Endodermal cell (in vitro differentiated cells): ENCODE results near the gene ACADL. TPM values are rescaled to one million over a fixed set of nuclear protein-coding genes. Genes with fewer than 3 reads are reported as not detected.

ENCODE experiments used
- DNase-seq: peaks from one replicate; pipeline ENCODE4 v3.0.0-alpha.2; 2017
- H3K27ac ChIP-seq: 2 replicates; pipeline ENCODE4 v1.5.1; 2013; ENCODE audit warnings: mild to moderate bottlenecking, low read depth, low read length, moderate library complexity
- H3K27me3 ChIP-seq: 2 replicates; pipeline ENCODE4 v1.6.1; 2013; ENCODE audit warnings: mild to moderate bottlenecking, low read length, moderate library complexity; ENCODE audit not compliant: insufficient read depth, control insufficient read depth, poor library complexity, severe bottlenecking
- H3K36me3 ChIP-seq: 2 replicates; pipeline ENCODE4 v1.7.0; 2013; ENCODE audit warnings: mild to moderate bottlenecking, low read length, moderate library complexity; ENCODE audit not compliant: control insufficient read depth, insufficient read depth
- H3K4me1 ChIP-seq: one replicate; pipeline ENCODE4 v1.7.0; 2013; ENCODE audit warnings: low read length; ENCODE audit not compliant: control insufficient read depth, insufficient read depth
- H3K4me3 ChIP-seq: 2 replicates; pipeline ENCODE4 v1.5.1; 2013; ENCODE audit warnings: mild to moderate bottlenecking, low read length, moderate library complexity
- H3K9ac ChIP-seq: 2 replicates; pipeline ENCODE4 v1.6.1; 2013; ENCODE audit warnings: mild to moderate bottlenecking, low read length, moderate library complexity; ENCODE audit not compliant: poor library complexity, severe bottlenecking; ENCODE audit errors: extremely low read depth
- H3K9me3 ChIP-seq: 2 replicates; pipeline ENCODE4 v1.6.1; 2013; ENCODE audit warnings: mild to moderate bottlenecking, low read length, moderate library complexity; ENCODE audit not compliant: control insufficient read depth
- H3K27ac Mint-ChIP-seq: 2 replicates; pipeline ENCODE4 v1.8.0; 2020; ENCODE audit warnings: mixed read lengths
- H3K27me3 Mint-ChIP-seq: 2 replicates; pipeline ENCODE4 v1.8.0; 2021; ENCODE audit warnings: mild to moderate bottlenecking, mixed read lengths; ENCODE audit not compliant: insufficient read depth
- H3K36me3 Mint-ChIP-seq: 2 replicates; pipeline ENCODE4 v1.8.0; 2020; ENCODE audit warnings: low read depth, mixed read lengths
- H3K4me1 Mint-ChIP-seq: 2 replicates; pipeline ENCODE4 v1.8.0; 2020; ENCODE audit warnings: mixed read lengths
- H3K4me3 Mint-ChIP-seq: 2 replicates; pipeline ENCODE4 v1.8.0; 2020; ENCODE audit warnings: mild to moderate bottlenecking, moderate library complexity, mixed read lengths
- H3K9me3 Mint-ChIP-seq: 2 replicates; pipeline ENCODE4 v1.8.0; 2020; ENCODE audit warnings: mild to moderate bottlenecking, mixed read lengths
- CTCF ChIP-seq: fragments of 200-600 bp; sonication (generic); conservative IDR thresholded peaks from 2 replicates; pipeline ENCODE4 v1.5.0; 2021; ENCODE audit warnings: antibody characterized with exemption, mild to moderate bottlenecking
- WGBS, 2 experiments: methylation state at CpG; one replicate each; pipeline versions ENCODE4 v1.1.5 to v1.1.7; 2013; ENCODE audit warnings: missing lambda C conversion rate in 2 of 2, mixed read lengths in 1 of 2; ENCODE audit not compliant: insufficient coverage in 1 of 2, insufficient read length in 1 of 2; 5-methylcytosine and 5-hydroxymethylcytosine counted together
- total RNA-seq, 2 donors: library from RNA; stranded (reverse); fragmentation: NEBNext Ultra II Directional in 1 of 2; extraction: Animal tissue kit (Norgen Biotek cat#: 25700) in 1 of 2; gene quantifications; 2 replicates in 1 of 2; 3 replicates in 1 of 2; pipeline ENCODE4 v1.2.1, GENCODE V29; 2021

Gene ACADL
- total RNA-seq, 2 donors from 2014 or later: 0.66 to 1.1 TPM

- Mint-ChIP-seq H3K27me3 (peaks cover 2% of the 10 kb centered on the region), H3K4me1 (no peaks in the 10 kb centered on the region), H3K36me3 (no peaks in the 10 kb centered on the region), H3K4me3 (no peak overlapping the region), H3K27ac (no peak overlapping the region), H3K9me3 (no peaks in the 10 kb centered on the region)
- no peak overlapping the region for H3K9ac ChIP-seq
- H3K4me3 ChIP-seq: no peak overlapping the region
- H3K27ac ChIP-seq: no peak overlapping the region
- no peak for TF ChIP-seq CTCF
- DNase-seq: no peak
- no peaks in the 10 kb centered on the region for H3K9me3 ChIP-seq
- no peaks in the 10 kb centered on the region for H3K4me1 ChIP-seq
- H3K36me3 ChIP-seq: no peaks in the 10 kb centered on the region
- WGBS, 2 experiments: no CpG with 5 or more reads among the region's 1 CpG
- H3K27me3 ChIP-seq: no peaks in the 10 kb centered on the region
Measured at GRCh38 chr2:210268281-210268680, 43.0 kb upstream of the ACADL start.

- WGBS, 2 experiments: 100% methylated on average over 1 of the region's 1 CpG; no CpG with 5 or more reads in 1 of the 2 experiments
- H3K9ac ChIP-seq: no peak overlapping the region
- Mint-ChIP-seq H3K4me1 (no peaks in the 10 kb centered on the region), H3K36me3 (no peaks in the 10 kb centered on the region), H3K4me3 (no peak overlapping the region), H3K9me3 (no peaks in the 10 kb centered on the region), H3K27me3 (peaks cover 2% of the 10 kb centered on the region), H3K27ac (no peak overlapping the region)
- H3K4me1 ChIP-seq: no peaks in the 10 kb centered on the region
- no peaks in the 10 kb centered on the region for H3K9me3 ChIP-seq
- no peaks in the 10 kb centered on the region for H3K27me3 ChIP-seq
- TF ChIP-seq CTCF: no peak
- no peaks in the 10 kb centered on the region for H3K36me3 ChIP-seq
- H3K27ac ChIP-seq: no peak overlapping the region
- no peak overlapping the region for H3K4me3 ChIP-seq
- no peak for DNase-seq
Measured at GRCh38 chr2:210267698-210268097, 42.5 kb upstream of the ACADL start.

GRCh38 chr2:210264282-210264681 is 39.0 kb upstream of the ACADL start:
- no peaks in the 10 kb centered on the region for H3K36me3 ChIP-seq
- 86 to 89% methylated on average over 1 of the region's 1 CpG for WGBS, 2 experiments
- Mint-ChIP-seq H3K36me3 (no peaks in the 10 kb centered on the region), H3K4me3 (no peak overlapping the region), H3K4me1 (no peaks in the 10 kb centered on the region), H3K27ac (no peak overlapping the region), H3K27me3 (peaks cover 2% of the 10 kb centered on the region), H3K9me3 (no peaks in the 10 kb centered on the region)
- no peaks in the 10 kb centered on the region for H3K4me1 ChIP-seq
- no peak for TF ChIP-seq CTCF
- H3K27me3 ChIP-seq: no peaks in the 10 kb centered on the region
- H3K9ac ChIP-seq: no peak overlapping the region
- H3K9me3 ChIP-seq: no peaks in the 10 kb centered on the region
- no peak overlapping the region for H3K27ac ChIP-seq
- no peak for DNase-seq
- H3K4me3 ChIP-seq: no peak overlapping the region
